Right lobe of liver (tissue), 6 donors: ENCODE results near the gene CCDC185. TPM values are rescaled to one million over a fixed set of nuclear protein-coding genes. Genes with fewer than 3 reads are reported as not detected.

Experiments
- ATAC-seq, 4 donors: fragments of 200-7000 bp; cut with Tn5 transposase; one replicate each; pipeline ENCODE4 v1.9.1; 2020; ENCODE audit warnings: mild to moderate bottlenecking in 4 of 4, moderate library complexity in 4 of 4
- DNase-seq, 3 donors: peaks; one replicate each; pipeline ENCODE4 v3.0.0-alpha.2; 2020
- H3K27ac ChIP-seq, 3 donors: fragments of 200-600 bp; one replicate each; pipeline ENCODE4 v1.8.0; 2022
- H3K27me3 ChIP-seq, 2 donors: fragments of 200-600 bp; one replicate each; pipeline ENCODE4 v1.8.0; 2022
- H3K36me3 ChIP-seq, 4 donors: fragments of 200-600 bp; sonication (generic) in 1 of 4; one replicate each; pipeline versions ENCODE4 v1.5.1 to v1.8.0; 2017 to 2022; ENCODE audit warnings: control low read depth in 1 of 4
- H3K4me1 ChIP-seq, 4 donors: fragments of 200-600 bp; sonication (generic) in 1 of 4; one replicate each; pipeline versions ENCODE4 v1.5.1 to v1.8.0; 2017 to 2022; ENCODE audit warnings: control low read depth in 1 of 4
- H3K4me3 ChIP-seq, 3 donors: fragments of 200-600 bp; one replicate each; pipeline ENCODE4 v1.8.0; 2022
- H3K9me3 ChIP-seq, 4 donors: fragments of 200-600 bp; sonication (generic) in 1 of 4; one replicate each; pipeline versions ENCODE4 v1.5.1 to v1.8.0; 2017 to 2022; ENCODE audit warnings: control low read depth in 1 of 4
- CTCF ChIP-seq, 4 donors: fragments of 200-600 bp in 3 of 4; fragments of 450-650 bp in 1 of 4; IDR thresholded peaks; one replicate each; pipeline versions ENCODE4 v1.5.1 to v1.8.0; 2016 to 2022; ENCODE audit warnings: antibody characterized with exemption in 4 of 4, mild to moderate bottlenecking in 2 of 4
- POLR2A ChIP-seq: fragments of 450-650 bp; IDR thresholded peaks from one replicate; pipeline ENCODE4 v1.6.1; 2017; ENCODE audit warnings: antibody characterized with exemption, mild to moderate bottlenecking
- WGBS: methylation state at CpG from one replicate; pipeline ENCODE4 v1.1.6; 2018; ENCODE audit warnings: low coverage, low lambda C conversion rate; ENCODE audit not compliant: insufficient coverage; ENCODE audit errors: missing lambda C conversion rate; 5-methylcytosine and 5-hydroxymethylcytosine counted together
- intact Hi-C, 2 donors: fragments of 100-400 bp; cut with DNase I; formaldehyde crosslinking; loops; one replicate each; pipeline versions ENCODE4 v1.11.2 to v1.14.1; 2022
- total RNA-seq, 6 experiments: library from RNA; depleted of rRNA in 2 of 6; stranded (reverse); fragments of >200 nt in 2 of 6; fragmentation: NEBNext Ultra II Directional in 3 of 6; extraction: Animal tissue kit (Norgen Biotek cat#: 25700) in 3 of 6; gene quantifications; one replicate each; pipeline versions ENCODE4 v1.1.0 to v1.2.4, GENCODE V29; 2016 to 2023
- donor health status: DM: no; HTN: yes; CAD: no.
- donor health status: DM: no; HTN: no; CAD: no.
- donor health status: DM: no; HTN: no; CAD: no.
- donor health status: DM: no; HTN: yes; CAD: no.
- donor health status: DM: no; HTN: yes; CAD: no.

CCDC185 gene
- total RNA-seq, 6 experiments from 2014 or later = not detected

GRCh38 chr1:223363057-223363855 lies 30.0 kb upstream of the CCDC185 start:
- intact Hi-C loops = no loop called here
- TF ChIP-seq CTCF (IDR thresholded peaks at IDR 0.05) (no peak), POLR2A (no peak)
- no peaks in the 10 kb centered on the region for H3K36me3 ChIP-seq
- peak; percentile 23 to 48 (median 36) for ATAC-seq
- H3K4me1 ChIP-seq = peaks cover 0 to 11% (median 2%) of the 10 kb centered on the region in 4 donors
- 20% methylated on average over 1 of the region's 44 CpGs for WGBS
- peak overlapping the region; percentile 30 to 54 (median 49) for H3K4me3 ChIP-seq
- no peaks in the 10 kb centered on the region for H3K27me3 ChIP-seq
- H3K27ac ChIP-seq = no peak overlapping the region
- H3K9me3 ChIP-seq = no peaks in the 10 kb centered on the region
- DNase-seq = no peak

DNA sequence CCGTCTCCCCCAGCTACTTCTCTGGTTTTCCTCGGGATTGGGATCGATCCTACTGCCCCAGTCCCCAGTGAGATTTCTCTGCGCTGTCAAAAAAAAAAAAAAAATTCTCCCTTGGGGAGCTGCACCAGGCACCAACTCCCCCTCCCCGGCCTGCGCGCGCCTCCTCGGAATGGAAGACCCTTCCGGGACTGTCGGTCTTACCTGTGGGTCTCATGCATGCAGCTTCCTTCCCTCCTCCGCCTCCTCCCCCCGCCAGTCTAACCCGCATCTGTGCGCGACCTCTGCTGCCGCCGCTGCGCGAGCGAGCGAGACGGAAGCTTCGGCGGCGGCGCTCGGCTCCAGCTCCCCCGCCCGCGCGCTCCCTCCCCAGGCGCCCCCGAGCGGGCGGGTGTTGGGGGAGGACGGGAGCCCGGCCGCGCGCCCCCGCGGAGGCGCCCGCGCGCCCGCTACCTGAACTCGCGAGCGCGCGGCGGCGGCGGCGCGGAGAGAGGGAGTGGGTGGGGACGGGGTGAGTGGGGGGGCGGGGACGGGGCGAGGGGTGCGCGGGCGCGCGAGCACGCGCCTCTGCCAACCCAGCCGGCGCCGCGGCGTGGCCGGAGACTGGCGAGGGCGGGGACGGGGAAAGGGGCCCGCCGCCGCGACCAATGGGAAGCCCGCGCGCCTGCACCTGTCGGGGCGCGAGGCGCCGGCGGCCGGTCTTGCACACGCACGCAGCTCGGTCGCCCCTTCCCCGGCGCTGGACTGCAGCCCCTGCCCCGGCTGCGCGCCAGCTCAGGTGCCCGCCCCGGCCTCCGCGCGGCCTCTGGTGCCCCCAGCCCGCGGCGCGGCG lies 29.1 kb upstream of the CCDC185 start, which contains the start of gene SUSD4:
TSS of gene SUSD4 (minus strand) at position 321 of the 829 bp plus-strand sequence. CDS start 751 bp downstream, outside the sequence.
- H3K4me3 ChIP-seq = peak within 1 kb of the TSS; percentile 30 to 54 (median 49)
- peaks cover 0 to 11% (median 2%) of the 10 kb centered on the region in 4 donors for H3K4me1 ChIP-seq
- intact Hi-C loops = no loop called here
- no peaks in the 10 kb centered on the region for H3K27me3 ChIP-seq
- H3K9me3 ChIP-seq = no peaks in the 10 kb centered on the region
- TF ChIP-seq POLR2A (no peak), CTCF (IDR thresholded peaks at IDR 0.05) (no peak)
- H3K27ac ChIP-seq = no peak within 1 kb of the TSS
- ATAC-seq (peak; percentile 84 to 92 (median 86)), DNase-seq (peak in 2 of 3 donors; percentile 60 to 67)
- WGBS = under 1% methylated on average over 29 of the region's 111 CpGs
- no peaks in the 10 kb centered on the region for H3K36me3 ChIP-seq

- WGBS = 0% methylated on average over 9 of the region's 55 CpGs
- no peak overlapping the region for H3K27ac ChIP-seq
These were observed 28.4 kb upstream of the CCDC185 start for GRCh38 chr1:223364685-223365382.

More at GRCh38 chr1:223364685-223365382, 28.4 kb upstream of the CCDC185 start:
- Histone ChIP-seq H3K4me3 (peak overlapping the region; percentile 20 to 54 (median 43)), H3K27me3 (no peaks in the 10 kb centered on the region), H3K4me1 (peaks cover 0 to 11% (median 2%) of the 10 kb centered on the region in 4 donors), H3K36me3 (no peaks in the 10 kb centered on the region), H3K9me3 (no peaks in the 10 kb centered on the region)
- intact Hi-C loops = no loop called here
- ATAC-seq (peak in 1 of 4 donors; percentile 26), DNase-seq (no peak)
- TF ChIP-seq CTCF (IDR thresholded peaks at IDR 0.05) (no peak), POLR2A (no peak)
